K562 (cell line): Measurements from ENCODE around the gene ICA1. TPM values are rescaled to one million over a fixed set of nuclear protein-coding genes. Genes with fewer than 3 reads are reported as not detected.

ENCODE experiments used
- ATAC-seq: fragments of 200-7000 bp; cut with Tn5 transposase; 3 replicates; pipeline ENCODE4 v1.9.1; 2020; ENCODE audit warnings: moderate library complexity
- BruUV-seq: library from RNA; stranded (reverse); fragments of 400-500 nt; replicated peaks from 2 replicates; lab custom pipeline; 2021; lab: Mats Ljungman, UMichigan
- CTCF ChIA-PET: fragments of 300-600 bp; formaldehyde crosslinking; extraction: SDS; loops from one replicate; lab custom pipeline; 2021; ENCODE audit warnings: low intra/inter-chr PET ratio; lab: Yijun Ruan, JAX
- POLR2A ChIA-PET: fragments of 300-600, 350-650 bp; sonication (Branson Sonifier 250); formaldehyde crosslinking; extraction: SDS; loops from one replicate; lab custom pipeline; 2021; ENCODE audit warnings: antibody characterized with exemption, inconsistent platforms; lab: Yijun Ruan, JAX
- DNase-seq, 4 experiments: peaks; one replicate each; pipeline versions ENCODE4 v3.0.0 to v3.0.0-alpha.2; 2011 to 2018; ENCODE audit warnings: low spot score in 3 of 4, mixed read lengths in 3 of 4; ENCODE audit errors: extremely low read depth in 1 of 4
- FAIRE-seq: peaks from 2 replicates; lab custom pipeline; 2011; peaks lifted over from hg19 to GRCh38; lab: Jason Lieb, UNC
- H2AFZ ChIP-seq: 2 replicates; pipeline ENCODE4 v1.6.0; 2011; ENCODE audit warnings: low read depth, low read length, control low read depth, inconsistent platforms
- H3K27ac ChIP-seq: fragments of 200-600 bp; 3 replicates; pipeline ENCODE4 v1.8.0; 2011; ENCODE audit warnings: low read depth, mild to moderate bottlenecking, control low read depth, inconsistent platforms, low read length, moderate library complexity, mixed read lengths; ENCODE audit errors: extremely low read depth
- H3K27me3 ChIP-seq, 2 experiments: fragments of 300-600 bp in 1 of 2; 2 replicates in 1 of 2; 3 replicates in 1 of 2; pipeline versions ENCODE4 v1.6.0 to v1.8.0; 2011; ENCODE audit warnings: inconsistent platforms in 2 of 2, low read length in 2 of 2, mild to moderate bottlenecking in 1 of 2, mixed read lengths in 1 of 2, moderate library complexity in 1 of 2; ENCODE audit not compliant: control insufficient read depth in 2 of 2, insufficient read depth in 2 of 2
- H3K36me3 ChIP-seq: fragments of 300-600 bp; 3 replicates; pipeline ENCODE4 v1.8.0; 2011; ENCODE audit warnings: mild to moderate bottlenecking, low read length, inconsistent platforms; ENCODE audit not compliant: control insufficient read depth, insufficient read depth
- H3K4me1 ChIP-seq, 2 experiments: fragments of 200-600 bp in 1 of 2; replicated peaks in 1 of 2; 2 replicates in 1 of 2; 3 replicates in 1 of 2; pipeline versions ENCODE4 v1.5.1 to v1.8.0; 2011; ENCODE audit warnings: inconsistent platforms in 2 of 2, low read length in 2 of 2, mild to moderate bottlenecking in 1 of 2, mixed read lengths in 1 of 2, moderate library complexity in 1 of 2; ENCODE audit not compliant: control insufficient read depth in 2 of 2, insufficient read depth in 2 of 2
- H3K4me2 ChIP-seq: 2 replicates; pipeline ENCODE4 v1.6.1; 2011; ENCODE audit warnings: low read length, control low read depth, inconsistent platforms, mixed read lengths; ENCODE audit not compliant: insufficient read depth
- H3K4me3 ChIP-seq: fragments of 200-600 bp; sonication (generic), shearing (Covaris generic); 2 replicates; pipeline ENCODE4 v1.5.1; 2016; ENCODE audit warnings: control low read depth, inconsistent platforms
- H3K79me2 ChIP-seq: fragments of 200-600 bp; 3 replicates; pipeline ENCODE4 v1.8.0; 2011; ENCODE audit warnings: low read length, inconsistent platforms; ENCODE audit not compliant: control insufficient read depth, insufficient read depth
- H3K9ac ChIP-seq, 2 experiments: 2 replicates each; pipeline versions ENCODE4 v1.6.0 to v1.6.1; 2011; ENCODE audit warnings: low read depth in 2 of 2, low read length in 2 of 2, control low read depth in 1 of 2, inconsistent platforms in 1 of 2, mild to moderate bottlenecking in 1 of 2, mixed read lengths in 1 of 2; ENCODE audit not compliant: insufficient read depth in 1 of 2
- H3K9me1 ChIP-seq: one replicate; pipeline ENCODE4 v1.6.0; 2011; ENCODE audit warnings: inconsistent platforms, mild to moderate bottlenecking, low read length, moderate library complexity; ENCODE audit not compliant: control insufficient read depth, insufficient read depth
- H3K9me3 ChIP-seq: replicated peaks from 2 replicates; pipeline ENCODE4 v1.5.1; 2011; ENCODE audit warnings: low read depth, low read length, inconsistent platforms; ENCODE audit not compliant: control insufficient read depth, insufficient read depth
- H4K20me1 ChIP-seq: replicated peaks from 2 replicates; pipeline ENCODE4 v1.6.1; 2011; ENCODE audit warnings: low read length, inconsistent platforms, mixed read lengths; ENCODE audit not compliant: control insufficient read depth, insufficient read depth
- ATF6 ChIP-seq: sonication (generic); formaldehyde crosslinking; IDR thresholded peaks from 2 replicates; pipeline ENCODE4 v1.4.0; 2020; ENCODE audit warnings: mild to moderate bottlenecking, missing genetic modification reagents
- CBX3 ChIP-seq, 2 experiments: IDR thresholded peaks; 1 replicate in 1 of 2; 2 replicates in 1 of 2; pipeline ENCODE4 v1.6.1; 2012; ENCODE audit warnings: inconsistent platforms in 2 of 2, low read length in 2 of 2, borderline replicate concordance in 1 of 2, control low read depth in 1 of 2
- EHMT2 ChIP-seq: fragments of 450-650 bp; IDR thresholded peaks from 2 replicates; pipeline ENCODE4 v1.6.1; 2018; ENCODE audit warnings: antibody characterized with exemption
- MTF1 ChIP-seq: fragments of 250-450 bp; sonication (Bioruptor Pico); IDR thresholded peaks from 2 replicates; pipeline ENCODE4 v1.9.0; 2021; ENCODE audit warnings: moderate library complexity, mild to moderate bottlenecking, inconsistent platforms, borderline replicate concordance
- ZNF384 ChIP-seq: IDR thresholded peaks from 2 replicates; pipeline ENCODE4 v1.6.1; 2012; ENCODE audit warnings: low read depth, low read length, improper control_type of control experiment
- ZNF395 ChIP-seq: fragments of 200-800 bp; sonication (Bioruptor generic); IDR thresholded peaks from 2 replicates; pipeline ENCODE4 v1.6.1; 2017; ENCODE audit warnings: missing genetic modification characterization, missing compliant biosample characterization
- ZNF436 ChIP-seq: fragments of 250-450, 450-650 bp; sonication (Bioruptor Pico); formaldehyde crosslinking; IDR thresholded peaks from 2 replicates; pipeline ENCODE4 v1.7.0; 2020; ENCODE audit warnings: mild to moderate bottlenecking
- WGBS: fragments of 100-300 bp; shearing (Covaris generic); methylation state at CpG from one replicate; pipeline ENCODE4 v1.1.6; 2016; ENCODE audit warnings: low coverage, mixed read lengths; ENCODE audit not compliant: insufficient coverage; ENCODE audit errors: missing lambda C conversion rate; 5-methylcytosine and 5-hydroxymethylcytosine counted together
- in situ Hi-C: fragments of 300-500 bp; cut with MboI; formaldehyde crosslinking; loops from 4 replicates; pipeline ENCODE4 v1.15.0; 2018; ENCODE audit warnings: inconsistent platforms, mixed read lengths
- intact Hi-C: fragments of 100-400 bp; cut with micrococcal nuclease; formaldehyde crosslinking; loops from 2 replicates; pipeline ENCODE4 v1.14.2; 2022
- polyA plus RNA-seq, 8 experiments: library from polyadenylated mRNA; depleted of rRNA in 4 of 8; stranded (reverse) in 5 of 8; unstranded in 3 of 8; fragments of >200 nt; fragmentation: Nextera tagmentation in 2 of 8; fragmentation: Illumina TruSeq in 1 of 8; extraction: Ambion mirVana in 2 of 8; extraction: Trizol in 1 of 8; gene quantifications; 2 replicates each; pipeline versions ENCODE4 v1.2.1 to v1.2.3, GENCODE V29; 2011 to 2014; ENCODE audit warnings: inconsistent platforms in 1 of 8, missing spikeins in 1 of 8
- total RNA-seq, 7 experiments: library from RNA; depleted of rRNA in 6 of 7; stranded (reverse); fragments of >200 nt in 6 of 7; fragmentation: Illumina TruSeq in 2 of 7; extraction: Trizol in 2 of 7; gene quantifications; 2 replicates each; pipeline versions ENCODE4 v1.2.1 to v1.2.3, GENCODE V29; 2011 to 2021; ENCODE audit warnings: low replicate concordance in 1 of 7
- TF ChIP-seq, protein P1 (sequence below): fragments of 450-650 bp; IDR thresholded peaks from 2 replicates; pipeline ENCODE4 v1.6.1; 2016; ENCODE audit warnings: low read depth
- TF ChIP-seq, protein P2 (sequence below): fragments of 250-450 bp; sonication (Bioruptor Pico); IDR thresholded peaks from 2 replicates; pipeline ENCODE4 v1.5.1; 2021; ENCODE audit warnings: mild to moderate bottlenecking

ICA1 gene
- total and polyA plus RNA-seq, 9 of the 15 experiments (the other 6 are each of a cell fraction or from before 2014, with no cell fraction given), result 7.1 to 22.3 (median 16.4) TPM

DNA sequence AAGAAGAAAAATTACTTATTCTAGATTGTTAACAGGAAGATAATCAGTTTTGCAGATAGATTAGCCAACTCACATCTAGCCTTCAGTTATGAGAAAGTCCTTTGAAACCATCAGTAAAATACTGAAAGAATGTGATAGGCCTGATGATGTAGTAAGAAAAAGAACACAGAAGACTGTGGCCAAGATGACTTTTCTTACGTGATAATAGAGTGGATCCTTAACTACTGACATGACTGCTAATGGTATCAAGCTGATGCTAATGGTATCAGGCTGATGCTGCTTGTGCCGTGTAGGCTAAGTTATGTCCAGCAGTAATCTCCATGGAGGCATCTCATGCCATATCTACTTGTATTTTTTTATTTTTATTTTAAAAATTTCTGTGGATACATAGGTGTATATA lies 179.2 kb downstream of the ICA1 start:
- Histone ChIP-seq H3K27ac (no peak overlapping the region), H3K9me3 (no peaks in the 10 kb centered on the region), H3K79me2 (no peaks in the 10 kb centered on the region), H2AFZ (no peak overlapping the region), H3K36me3 (0 out of 3 replicates have a peak, but pooled peaks cover 6% of the 10 kb centered on the region), H3K4me2 (no peak overlapping the region), H3K9ac (no peak overlapping the region), H3K4me3 (no peak overlapping the region), H3K27me3 (no peaks in the 10 kb centered on the region), H3K4me1 (no peaks in the 10 kb centered on the region), H4K20me1 (no peaks in the 10 kb centered on the region), H3K9me1 (no peaks in the 10 kb centered on the region)
- no TSS peak for BruUV-seq
- no peak for FAIRE-seq
- CTCF ChIA-PET, result no interaction called here
- in situ Hi-C loops, result no loop called here
- 75% methylated on average over 2 of the region's 2 CpGs for WGBS
- DNase-seq, result no peak
- intact Hi-C loops, result no loop called here
- POLR2A ChIA-PET, result no interaction called here
- ATAC-seq, result no peak
- TF ChIP-seq, protein P1, sequence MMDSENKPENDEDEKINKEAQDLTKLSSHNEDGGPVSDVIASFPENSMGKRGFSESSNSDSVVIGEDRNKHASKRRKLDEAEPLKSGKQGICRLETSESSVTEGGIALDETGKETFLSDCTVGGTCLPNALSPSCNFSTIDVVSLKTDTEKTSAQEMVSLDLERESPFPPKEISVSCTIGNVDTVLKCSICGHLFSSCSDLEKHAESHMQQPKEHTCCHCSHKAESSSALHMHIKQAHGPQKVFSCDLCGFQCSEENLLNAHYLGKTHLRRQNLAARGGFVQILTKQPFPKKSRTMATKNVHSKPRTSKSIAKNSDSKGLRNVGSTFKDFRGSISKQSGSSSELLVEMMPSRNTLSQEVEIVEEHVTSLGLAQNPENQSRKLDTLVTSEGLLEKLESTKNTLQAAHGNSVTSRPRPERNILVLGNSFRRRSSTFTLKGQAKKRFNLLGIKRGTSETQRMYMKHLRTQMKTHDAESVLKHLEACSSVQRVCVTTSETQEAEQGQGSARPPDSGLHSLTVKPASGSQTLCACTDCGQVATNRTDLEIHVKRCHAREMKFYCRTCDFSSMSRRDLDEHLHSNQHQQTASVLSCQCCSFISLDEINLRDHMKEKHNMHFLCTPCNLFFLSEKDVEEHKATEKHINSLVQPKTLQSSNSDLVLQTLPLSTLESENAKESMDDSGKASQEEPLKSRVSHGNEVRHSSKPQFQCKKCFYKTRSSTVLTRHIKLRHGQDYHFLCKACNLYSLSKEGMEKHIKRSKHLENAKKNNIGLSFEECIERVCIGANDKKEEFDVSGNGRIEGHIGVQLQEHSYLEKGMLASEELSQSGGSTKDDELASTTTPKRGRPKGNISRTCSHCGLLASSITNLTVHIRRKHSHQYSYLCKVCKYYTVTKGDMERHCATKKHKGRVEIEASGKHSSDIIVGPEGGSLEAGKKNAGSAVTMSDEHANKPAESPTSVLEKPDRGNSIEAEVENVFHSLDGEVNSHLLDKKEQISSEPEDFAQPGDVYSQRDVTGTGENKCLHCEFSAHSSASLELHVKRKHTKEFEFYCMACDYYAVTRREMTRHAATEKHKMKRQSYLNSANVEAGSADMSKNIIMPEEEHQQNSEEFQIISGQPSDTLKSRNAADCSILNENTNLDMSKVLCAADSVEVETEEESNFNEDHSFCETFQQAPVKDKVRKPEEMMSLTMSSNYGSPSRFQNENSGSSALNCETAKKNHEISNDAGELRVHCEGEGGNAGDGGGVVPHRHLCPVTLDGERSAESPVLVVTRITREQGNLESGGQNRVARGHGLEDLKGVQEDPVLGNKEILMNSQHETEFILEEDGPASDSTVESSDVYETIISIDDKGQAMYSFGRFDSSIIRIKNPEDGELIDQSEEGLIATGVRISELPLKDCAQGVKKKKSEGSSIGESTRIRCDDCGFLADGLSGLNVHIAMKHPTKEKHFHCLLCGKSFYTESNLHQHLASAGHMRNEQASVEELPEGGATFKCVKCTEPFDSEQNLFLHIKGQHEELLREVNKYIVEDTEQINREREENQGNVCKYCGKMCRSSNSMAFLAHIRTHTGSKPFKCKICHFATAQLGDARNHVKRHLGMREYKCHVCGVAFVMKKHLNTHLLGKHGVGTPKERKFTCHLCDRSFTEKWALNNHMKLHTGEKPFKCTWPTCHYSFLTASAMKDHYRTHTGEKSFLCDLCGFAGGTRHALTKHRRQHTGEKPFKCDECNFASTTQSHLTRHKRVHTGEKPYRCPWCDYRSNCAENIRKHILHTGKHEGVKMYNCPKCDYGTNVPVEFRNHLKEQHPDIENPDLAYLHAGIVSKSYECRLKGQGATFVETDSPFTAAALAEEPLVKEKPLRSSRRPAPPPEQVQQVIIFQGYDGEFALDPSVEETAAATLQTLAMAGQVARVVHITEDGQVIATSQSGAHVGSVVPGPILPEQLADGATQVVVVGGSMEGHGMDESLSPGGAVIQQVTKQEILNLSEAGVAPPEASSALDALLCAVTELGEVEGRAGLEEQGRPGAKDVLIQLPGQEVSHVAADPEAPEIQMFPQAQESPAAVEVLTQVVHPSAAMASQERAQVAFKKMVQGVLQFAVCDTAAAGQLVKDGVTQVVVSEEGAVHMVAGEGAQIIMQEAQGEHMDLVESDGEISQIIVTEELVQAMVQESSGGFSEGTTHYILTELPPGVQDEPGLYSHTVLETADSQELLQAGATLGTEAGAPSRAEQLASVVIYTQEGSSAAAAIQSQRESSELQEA, result no peak
- TF ChIP-seq ZNF395 (CRISPR knock-in tag) (no peak), ZNF384 (no peak), ATF6 (no peak), MTF1 (CRISPR knock-in tag) (no peak), EHMT2 (no peak), CBX3 (IDR thresholded peaks at IDR 0.05; ENCODE audit: borderline replicate concordance in 1 of 2, low read length in 2 of 2) (no peak), ZNF436 (no peak)
- TF ChIP-seq, protein P2, sequence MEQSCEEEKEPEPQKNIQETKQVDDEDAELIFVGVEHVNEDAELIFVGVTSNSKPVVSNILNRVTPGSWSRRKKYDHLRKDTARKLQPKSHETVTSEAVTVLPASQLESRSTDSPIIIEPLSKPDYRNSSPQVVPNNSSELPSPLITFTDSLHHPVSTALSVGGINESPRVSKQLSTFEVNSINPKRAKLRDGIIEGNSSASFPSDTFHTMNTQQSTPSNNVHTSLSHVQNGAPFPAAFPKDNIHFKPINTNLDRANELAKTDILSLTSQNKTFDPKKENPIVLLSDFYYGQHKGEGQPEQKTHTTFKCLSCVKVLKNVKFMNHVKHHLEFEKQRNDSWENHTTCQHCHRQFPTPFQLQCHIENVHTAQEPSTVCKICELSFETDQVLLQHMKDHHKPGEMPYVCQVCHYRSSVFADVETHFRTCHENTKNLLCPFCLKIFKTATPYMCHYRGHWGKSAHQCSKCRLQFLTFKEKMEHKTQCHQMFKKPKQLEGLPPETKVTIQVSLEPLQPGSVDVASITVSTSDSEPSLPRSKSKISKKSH (CRISPR knock-in tag), result no peak
